Mesothelial cell of epicardium (in vitro differentiated cells): ENCODE measurements around the gene DTD2. TPM values are rescaled to one million over a fixed set of nuclear protein-coding genes. Genes with fewer than 3 reads are reported as not detected.
"Not testable (repeated sequence)": the region's sequence is repeated elsewhere in the genome, so short reads cannot be mapped to it uniquely, and the experiment has no call there.

Source experiments
- DNase-seq, 2 experiments: peaks; one replicate each; pipeline ENCODE4 v3.0.0; 2021; ENCODE audit warnings: low spot score in 2 of 2; ENCODE audit not compliant: unreplicated experiment in 2 of 2
- H3K27ac Mint-ChIP-seq: 2 replicates; pipeline ENCODE4 v1.8.0; 2021; ENCODE audit warnings: mixed read lengths
- H3K27me3 Mint-ChIP-seq: 2 replicates; pipeline ENCODE4 v1.8.0; 2021; ENCODE audit warnings: low read depth, mixed read lengths
- H3K36me3 Mint-ChIP-seq: 2 replicates; pipeline ENCODE4 v1.8.0; 2021; ENCODE audit warnings: mixed read lengths
- H3K4me1 Mint-ChIP-seq: 2 replicates; pipeline ENCODE4 v1.8.0; 2021; ENCODE audit warnings: mixed read lengths
- H3K4me3 Mint-ChIP-seq: 2 replicates; pipeline ENCODE4 v1.8.0; 2021; ENCODE audit warnings: mild to moderate bottlenecking, moderate library complexity, mixed read lengths
- H3K9me3 Mint-ChIP-seq: 2 replicates; pipeline ENCODE4 v1.8.0; 2021; ENCODE audit warnings: mixed read lengths
- CTCF ChIP-seq: fragments of 200-600 bp; sonication (generic); IDR thresholded peaks from one replicate; pipeline ENCODE4 v1.5.0; 2021; ENCODE audit warnings: antibody characterized with exemption; ENCODE audit not compliant: unreplicated experiment
- total RNA-seq: library from RNA; stranded (reverse); gene quantifications from 3 replicates; pipeline ENCODE4 v1.2.1, GENCODE V29; 2021

DTD2 gene
- total RNA-seq, 1 donor from 2014 or later = 28.7 TPM

- peaks cover 24% of the 10 kb centered on the region for H3K36me3 Mint-ChIP-seq
- H3K9me3 Mint-ChIP-seq = peaks cover 18% of the 10 kb centered on the region
- DNase-seq = no peak
- peaks cover 4% of the 10 kb centered on the region for H3K4me1 Mint-ChIP-seq
- TF ChIP-seq CTCF = no peak
- no peak overlapping the region for H3K4me3 Mint-ChIP-seq
- H3K27me3 Mint-ChIP-seq = no peaks in the 10 kb centered on the region
- no peak overlapping the region for H3K27ac Mint-ChIP-seq
Observed at GRCh38 chr14:31440280-31440679, 17.0 kb downstream of the DTD2 start.

DNA sequence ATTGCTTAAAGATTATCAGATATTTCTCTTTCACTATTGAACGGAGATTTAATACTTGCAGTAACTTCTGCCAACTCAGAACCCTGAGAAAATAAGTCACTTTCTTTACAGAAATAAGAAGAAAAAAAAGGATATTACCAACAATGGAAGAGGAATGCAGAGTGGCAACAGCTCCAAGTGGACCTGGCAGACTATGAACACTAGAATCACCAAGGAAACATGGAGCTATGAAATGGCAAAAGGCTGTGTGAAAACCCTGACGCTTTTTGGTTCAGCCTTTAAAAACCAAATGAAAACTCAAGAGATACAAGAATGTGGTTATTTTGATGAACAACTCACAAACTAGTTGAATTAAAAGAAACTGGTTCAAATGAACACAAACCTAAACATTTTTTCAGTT is 17.7 kb downstream of the DTD2 start:
- peaks cover 4% of the 10 kb centered on the region for H3K4me1 Mint-ChIP-seq
- no peak overlapping the region for H3K4me3 Mint-ChIP-seq
- DNase-seq = no peak
- peaks cover 24% of the 10 kb centered on the region for H3K36me3 Mint-ChIP-seq
- TF ChIP-seq CTCF = no peak
- peaks cover 18% of the 10 kb centered on the region for H3K9me3 Mint-ChIP-seq
- H3K27ac Mint-ChIP-seq = no peak overlapping the region
- H3K27me3 Mint-ChIP-seq = no peaks in the 10 kb centered on the region

GRCh38 chr14:31437045-31437691 is 20.1 kb downstream of the DTD2 start:
- peaks cover 24% of the 10 kb centered on the region for H3K9me3 Mint-ChIP-seq
- peaks cover 26% of the 10 kb centered on the region for H3K36me3 Mint-ChIP-seq
- H3K4me3 Mint-ChIP-seq = not testable (repeated sequence)

GRCh38 chr14:31435276-31435675 is 22.0 kb downstream of the DTD2 start:
- Mint-ChIP-seq H3K27ac (no peak overlapping the region), H3K36me3 (peaks cover 40% of the 10 kb centered on the region), H3K9me3 (peaks cover 37% of the 10 kb centered on the region), H3K4me1 (no peaks in the 10 kb centered on the region), H3K4me3 (no peak overlapping the region), H3K27me3 (no peaks in the 10 kb centered on the region)
- TF ChIP-seq CTCF = no peak
- no peak for DNase-seq

More at GRCh38 chr14:31437045-31437691, 20.1 kb downstream of the DTD2 start:
- not testable (repeated sequence) for H3K27ac Mint-ChIP-seq, H3K27me3 Mint-ChIP-seq, H3K4me1 Mint-ChIP-seq, DNase-seq

DNA sequence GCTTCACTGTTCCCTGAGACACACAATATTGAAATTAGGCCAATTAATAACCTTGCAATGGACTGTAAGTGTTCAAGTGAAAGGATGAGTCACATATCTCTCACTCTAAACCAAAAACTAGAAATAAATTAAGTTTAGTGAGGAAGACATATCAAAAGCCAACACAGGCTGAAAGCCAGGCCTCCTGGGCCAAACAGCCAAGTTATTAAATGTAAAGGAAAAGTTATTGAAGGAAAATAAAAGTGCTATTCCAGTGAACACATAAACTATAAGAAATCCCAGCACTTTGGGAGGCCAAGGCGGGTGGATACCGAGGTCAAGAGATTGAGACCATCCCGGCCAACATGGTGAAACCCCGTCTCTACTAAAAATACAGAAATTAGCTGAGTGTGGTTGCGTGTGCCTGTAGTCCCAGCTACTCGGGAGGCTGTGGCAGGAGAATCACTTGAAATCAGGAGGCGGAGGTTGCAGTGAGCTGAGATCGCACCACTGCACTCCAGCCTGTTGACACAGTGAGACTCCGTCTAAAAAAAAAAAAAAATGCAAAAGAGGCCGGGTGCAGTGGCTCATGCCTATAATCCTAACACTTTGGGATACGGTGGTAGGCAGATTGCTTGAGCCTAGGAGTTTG is 26.6 kb downstream of the DTD2 start:
- Mint-ChIP-seq H3K27ac (no peak overlapping the region), H3K9me3 (peaks cover 23% of the 10 kb centered on the region), H3K36me3 (peaks cover 20% of the 10 kb centered on the region), H3K27me3 (no peaks in the 10 kb centered on the region), H3K4me3 (no peak overlapping the region), H3K4me1 (no peaks in the 10 kb centered on the region)
- DNase-seq = no peak
- no peak for TF ChIP-seq CTCF

DNA sequence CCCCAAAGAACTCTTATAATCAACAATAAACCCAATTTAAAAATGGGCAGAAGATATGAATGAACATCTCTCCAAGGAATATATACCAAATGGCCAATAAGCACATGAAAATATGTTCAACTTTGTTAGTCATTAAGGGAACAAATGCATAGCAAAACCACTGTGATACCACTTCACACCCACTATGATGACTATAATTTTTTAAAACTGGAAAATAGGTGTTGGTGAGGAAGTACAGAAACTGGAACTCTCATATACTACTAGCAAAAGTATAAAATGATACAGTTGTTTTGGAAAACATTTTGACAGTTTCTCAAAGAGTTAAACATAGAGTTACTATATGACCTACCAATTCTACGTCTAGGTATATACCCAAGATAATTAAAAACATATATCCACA is 27.5 kb downstream of the DTD2 start:
- no peaks in the 10 kb centered on the region for H3K4me1 Mint-ChIP-seq
- no peak for TF ChIP-seq CTCF
- H3K27me3 Mint-ChIP-seq = no peaks in the 10 kb centered on the region
- H3K27ac Mint-ChIP-seq = no peak overlapping the region
- no peak for DNase-seq
- no peak overlapping the region for H3K4me3 Mint-ChIP-seq
- H3K36me3 Mint-ChIP-seq = peaks cover 20% of the 10 kb centered on the region
- H3K9me3 Mint-ChIP-seq = peaks cover 23% of the 10 kb centered on the region
